ENCODE data around the gene DNAH1.
"Not testable (repeated sequence)": the region's sequence is repeated elsewhere in the genome, so short reads cannot be mapped to it uniquely, and the experiment has no call there.

Gene DNAH1

GRCh38 chr3:52315977-52316764 is at the start of gene DNAH1:
TSS of gene DNAH1 (plus strand) at chr3:52316319. CDS start at chr3:52322443, 6,124 bp downstream.
- no peak for TF ChIP-seq CTCF (IDR thresholded peaks at IDR 0.05; ENCODE audit: low read depth, low read length)
- no peak for DNase-seq (ENCODE audit: extremely low read depth, low read depth)

- no peak for TF ChIP-seq CTCF (IDR thresholded peaks at IDR 0.05; ENCODE audit: low read depth, low read length)
- DNase-seq (ENCODE audit: extremely low read depth, low read depth): no peak
Measured at GRCh38 chr3:52268036-52268435, 48.1 kb upstream of the DNAH1 start.

GRCh38 chr3:52269776-52270175 is 46.3 kb upstream of the DNAH1 start:
- TF ChIP-seq CTCF (IDR thresholded peaks at IDR 0.05; ENCODE audit: low read depth, low read length): no peak

GRCh38 chr3:52270252-52270754 is 45.8 kb upstream of the DNAH1 start:
- no peak for DNase-seq (ENCODE audit: extremely low read depth, low read depth)
- no peak for TF ChIP-seq CTCF (IDR thresholded peaks at IDR 0.05; ENCODE audit: low read depth, low read length)

More at GRCh38 chr3:52269776-52270175, 46.3 kb upstream of the DNAH1 start:
- DNase-seq (ENCODE audit: extremely low read depth, low read depth): no peak

GRCh38 chr3:52272172-52272571 is 43.9 kb upstream of the DNAH1 start:
- DNase-seq (ENCODE audit: extremely low read depth, low read depth): not testable (repeated sequence)

- DNase-seq (ENCODE audit: extremely low read depth, low read depth): no peak
- TF ChIP-seq CTCF (IDR thresholded peaks at IDR 0.05; ENCODE audit: low read depth, low read length): no peak
Measured at GRCh38 chr3:52272831-52273230, 43.3 kb upstream of the DNAH1 start.

- not testable (repeated sequence) for DNase-seq (ENCODE audit: extremely low read depth, low read depth)
Measured at GRCh38 chr3:52274781-52275180, 41.3 kb upstream of the DNAH1 start.

GRCh38 chr3:52277071-52277964 is 38.8 kb upstream of the DNAH1 start:
- TF ChIP-seq CTCF (IDR thresholded peaks at IDR 0.05; ENCODE audit: low read depth, low read length): no peak
- DNase-seq (ENCODE audit: extremely low read depth, low read depth): no peak

All from AG09319 (cell line).